ELF-1 (cell line): ENCODE measurements around the gene IPO7.
"Not testable (repeated sequence)": the region's sequence is repeated elsewhere in the genome, so short reads cannot be mapped to it uniquely, and the experiment has no call there.

Experiments used
- DNase-seq: peaks from one replicate; pipeline ENCODE4 v3.0.0-alpha.2; 2016; ENCODE audit warnings: low read depth, low spot score

IPO7 gene

GRCh38 chr11:9397746-9398680, 13.6 kb downstream of the IPO7 start:
- DNase-seq: no peak

GRCh38 chr11:9399466-9399865, 15.0 kb downstream of the IPO7 start:
- no peak for DNase-seq

GRCh38 chr11:9401884-9402283, 17.4 kb downstream of the IPO7 start:
- DNase-seq: not testable (repeated sequence)

- DNase-seq: no peak
Observed at GRCh38 chr11:9428706-9429105, 44.3 kb downstream of the IPO7 start.

GRCh38 chr11:9438611-9439010, 54.2 kb downstream of the IPO7 start:
- DNase-seq: no peak

- DNase-seq: no peak
Observed at GRCh38 chr11:9446230-9446629, 61.8 kb downstream of the IPO7 start.

GRCh38 chr11:9448576-9449352, 64.3 kb downstream of the IPO7 start:
- no peak for DNase-seq

GRCh38 chr11:9452023-9452422, 67.6 kb downstream of the IPO7 start:
- peak; percentile 92 for DNase-seq

- no peak for DNase-seq
Observed at GRCh38 chr11:9455722-9456121, 71.3 kb downstream of the IPO7 start.

GRCh38 chr11:9459667-9460321, 75.3 kb downstream of the IPO7 start:
- DNase-seq: no peak

GRCh38 chr11:9460322-9461062, 76.0 kb downstream of the IPO7 start, which contains the start of gene ZNF143:
Gene ZNF143 (plus strand): TSS chr11:9461012. CDS start chr11:9471309, 10,297 bp downstream.
- peak; percentile 100 for DNase-seq

- DNase-seq: peak; percentile 91
Observed at GRCh38 chr11:9461063-9461759, 76.8 kb downstream of the IPO7 start.

- DNase-seq: no peak
Observed at GRCh38 chr11:9461760-9462134, 77.3 kb downstream of the IPO7 start.

- peak; percentile 18 for DNase-seq
Observed at GRCh38 chr11:9462172-9462799, 77.8 kb downstream of the IPO7 start.

- no peak for DNase-seq
Observed at GRCh38 chr11:9462806-9463537, 78.5 kb downstream of the IPO7 start.

GRCh38 chr11:9470765-9471164, 86.3 kb downstream of the IPO7 start:
- no peak for DNase-seq

- DNase-seq: no peak
Observed at GRCh38 chr11:9473408-9473807, 89.0 kb downstream of the IPO7 start.

GRCh38 chr11:9479899-9480298, 95.4 kb downstream of the IPO7 start:
- no peak for DNase-seq

- DNase-seq: no peak
Observed at GRCh38 chr11:9489080-9489765, 104.8 kb downstream of the IPO7 start.
